WTC11 (cell line): ENCODE measurements around the gene TBC1D10B. TPM values are rescaled to one million over a fixed set of nuclear protein-coding genes. Genes with fewer than 3 reads are reported as not detected.

Experiments
- ATAC-seq: fragments of 200-7000 bp; cut with Tn5 transposase; 2 replicates; pipeline ENCODE4 v1.10.0; 2021; ENCODE audit warnings: mild to moderate bottlenecking, moderate library complexity
- CTCF ChIA-PET: fragments of 300-600 bp; sonication (Branson Sonifier 250); formaldehyde crosslinking; loops from one replicate; lab custom pipeline; 2021; ENCODE audit warnings: antibody characterized with exemption; lab: Charles Lee
- POLR2A ChIA-PET: fragments of 350-600 bp; sonication (Branson Sonifier 250); formaldehyde crosslinking; loops from one replicate; lab custom pipeline; 2021; ENCODE audit warnings: antibody characterized with exemption; lab: Charles Lee
- DNase-seq: peaks from one replicate; pipeline ENCODE4 v3.0.0; 2021; ENCODE audit warnings: low spot score
- H3K27ac Mint-ChIP-seq: 2 replicates; pipeline ENCODE4 v1.8.0; 2021; ENCODE audit warnings: mixed read lengths
- H3K27me3 Mint-ChIP-seq: 2 replicates; pipeline ENCODE4 v1.8.0; 2021; ENCODE audit warnings: low read depth, mild to moderate bottlenecking, moderate library complexity, mixed read lengths
- H3K36me3 Mint-ChIP-seq: 2 replicates; pipeline ENCODE4 v1.8.0; 2021; ENCODE audit warnings: mixed read lengths
- H3K4me1 Mint-ChIP-seq: 2 replicates; pipeline ENCODE4 v1.8.0; 2022; ENCODE audit warnings: mixed read lengths
- H3K4me3 Mint-ChIP-seq: 2 replicates; pipeline ENCODE4 v1.8.0; 2021; ENCODE audit warnings: mild to moderate bottlenecking, moderate library complexity, mixed read lengths
- H3K9me3 Mint-ChIP-seq: 2 replicates; pipeline ENCODE4 v1.8.0; 2021; ENCODE audit warnings: mixed read lengths
- CDX4 ChIP-seq: fragments of 250-450 bp; sonication (Bioruptor Pico); IDR thresholded peaks from 2 replicates; pipeline ENCODE4 v1.9.0; 2021; ENCODE audit warnings: moderate library complexity, mild to moderate bottlenecking, inconsistent platforms, borderline replicate concordance
- GRHL2 ChIP-seq: fragments of 250-450 bp; sonication (Bioruptor Pico); IDR thresholded peaks from 2 replicates; pipeline ENCODE4 v1.8.0; 2022; ENCODE audit warnings: mild to moderate bottlenecking, moderate library complexity; ENCODE audit not compliant: insufficient replicate concordance, severe bottlenecking
- GTF2I ChIP-seq: fragments of 250-450 bp; sonication (Bioruptor Pico); conservative IDR thresholded peaks from 2 replicates; pipeline ENCODE4 v1.4.0; 2021; ENCODE audit warnings: mild to moderate bottlenecking
- HMGA2 ChIP-seq: fragments of 250-450 bp; sonication (Bioruptor Pico); IDR thresholded peaks from 2 replicates; pipeline ENCODE4 v1.4.0; 2021; ENCODE audit warnings: mild to moderate bottlenecking, moderate library complexity
- MLX ChIP-seq: sonication (generic); formaldehyde crosslinking; IDR thresholded peaks from 2 replicates; pipeline ENCODE4 v1.8.1; 2023; ENCODE audit warnings: mild to moderate bottlenecking, missing genetic modification reagents, moderate library complexity
- PRDM15 ChIP-seq: sonication (generic); formaldehyde crosslinking; IDR thresholded peaks from 2 replicates; pipeline ENCODE4 v1.8.0; 2022; ENCODE audit warnings: missing genetic modification reagents
- SP1 ChIP-seq: sonication (generic); formaldehyde crosslinking; conservative IDR thresholded peaks from 2 replicates; pipeline ENCODE4 v1.8.1; 2022; ENCODE audit warnings: missing genetic modification reagents
- TEAD1 ChIP-seq: sonication (generic); formaldehyde crosslinking; IDR thresholded peaks from 2 replicates; pipeline ENCODE4 v1.8.0; 2022; ENCODE audit warnings: mild to moderate bottlenecking, missing genetic modification reagents
- USF1 ChIP-seq: sonication (generic); formaldehyde crosslinking; IDR thresholded peaks from 2 replicates; pipeline ENCODE4 v1.8.0; 2022; ENCODE audit warnings: mild to moderate bottlenecking, missing genetic modification reagents
- ZBTB43 ChIP-seq: sonication (generic); formaldehyde crosslinking; IDR thresholded peaks from 2 replicates; pipeline ENCODE4 v1.8.1; 2023; ENCODE audit warnings: mild to moderate bottlenecking, missing genetic modification reagents
- ZNF232 ChIP-seq: sonication (generic); formaldehyde crosslinking; IDR thresholded peaks from 2 replicates; pipeline ENCODE4 v1.8.0; 2022; ENCODE audit warnings: mild to moderate bottlenecking, missing genetic modification reagents
- ZNF317 ChIP-seq: sonication (generic); formaldehyde crosslinking; IDR thresholded peaks from 2 replicates; pipeline ENCODE4 v1.8.1; 2023; ENCODE audit warnings: low read depth, mild to moderate bottlenecking, moderate library complexity, missing genetic modification reagents, borderline replicate concordance
- ZNF532 ChIP-seq: fragments of 250-450 bp; sonication (Bioruptor Pico); IDR thresholded peaks from 2 replicates; pipeline ENCODE4 v1.9.0; 2021; ENCODE audit warnings: mild to moderate bottlenecking, borderline replicate concordance
- total RNA-seq: library from RNA; stranded (reverse); gene quantifications from 3 replicates; pipeline ENCODE4 v1.2.3, GENCODE V29; 2021

The TBC1D10B gene
- total RNA-seq, 1 experiment from 2014 or later = 40.5 TPM

GRCh38 chr16:30375864-30376263 is 5.6 kb upstream of the TBC1D10B start:
- TF ChIP-seq USF1 (CRISPR knock-in tag) = no peak
- no peak for TF ChIP-seq ZNF317
- TF ChIP-seq GTF2I (CRISPR knock-in tag) = no peak
- TF ChIP-seq PRDM15 (CRISPR knock-in tag) = no peak
- no peak for TF ChIP-seq HMGA2 (CRISPR knock-in tag)
- TF ChIP-seq ZNF232 (CRISPR knock-in tag) = no peak
- TF ChIP-seq SP1 = no peak
- no peak for TF ChIP-seq TEAD1 (CRISPR knock-in tag)
- TF ChIP-seq, all 79 proteins: peak for 0
- H3K27ac Mint-ChIP-seq = no peak overlapping the region
- no peak overlapping the region for H3K4me3 Mint-ChIP-seq
- no peak for DNase-seq
- H3K9me3 Mint-ChIP-seq = no peaks in the 10 kb centered on the region
- peaks cover 3% of the 10 kb centered on the region; the same call in 1 of the 2 replicates for H3K27me3 Mint-ChIP-seq
- CTCF ChIA-PET = interaction anchor here (1.5 kb wide), 1 partner anchor 54 kb away, joined by 4 read pairs; the partner anchor contains the start of gene DCTPP1
- H3K36me3 Mint-ChIP-seq = 0 out of 2 replicates have a peak, but pooled peaks cover 2% of the 10 kb centered on the region
- peaks cover 24% of the 10 kb centered on the region for H3K4me1 Mint-ChIP-seq
- ATAC-seq = no peak
- POLR2A ChIA-PET = interaction anchor here (0.8 kb wide), 1 partner anchor 33 kb away, joined by 3 read pairs; no protein-coding TSS in a partner anchor

- Mint-ChIP-seq H3K27me3 (no peaks in the 10 kb centered on the region; the same call in 1 of the 2 replicates), H3K9me3 (no peaks in the 10 kb centered on the region), H3K4me3 (no peak within 1 kb of the TSS), H3K36me3 (no peaks in the 10 kb centered on the region), H3K27ac (no peak within 1 kb of the TSS), H3K4me1 (peaks cover 20% of the 10 kb centered on the region)
- TF ChIP-seq ZBTB43 (CRISPR knock-in tag) (no peak), GRHL2 (CRISPR knock-in tag) (no peak), CDX4 (CRISPR knock-in tag) (no peak), MLX (CRISPR knock-in tag) (no peak)
- CTCF ChIA-PET = no interaction called here
- no peak for DNase-seq
- ATAC-seq = no peak
- POLR2A ChIA-PET = interaction anchor here (1.2 kb wide), 1 partner anchor 21 kb away, joined by 6 read pairs; the partner anchor contains the start of gene ZNF48
Observed at GRCh38 chr16:30374538-30374937, 4.2 kb upstream of the TBC1D10B start, which contains the start of gene MYL11. TSS of gene MYL11 (plus strand) at chr16:30374802. CDS start at chr16:30374858, 56 bp downstream.

- DNase-seq (no peak), ATAC-seq (no peak)
- Mint-ChIP-seq H3K27ac (peak overlapping the region; percentile 69; the same call in 1 of the 2 replicates), H3K27me3 (no peaks in the 10 kb centered on the region; the same call in 1 of the 2 replicates), H3K4me3 (no peak overlapping the region; the same call in 1 of the 2 replicates), H3K36me3 (no peaks in the 10 kb centered on the region), H3K9me3 (no peaks in the 10 kb centered on the region), H3K4me1 (peaks cover 36% of the 10 kb centered on the region)
- ChIA-PET CTCF (no interaction called here), POLR2A (no interaction called here)
- TF ChIP-seq ZNF317 = no peak
- TF ChIP-seq SP1 = no peak
- no peak for TF ChIP-seq ZNF532
Observed at GRCh38 chr16:30372725-30373124, 2.4 kb upstream of the TBC1D10B start.
